DMS153 (cell line): ENCODE data around the gene GIMAP2.

Experiments
- DNase-seq: peaks from one replicate; lab custom pipeline; 2025; lab: John Stamatoyannopoulos, UW

GIMAP2 gene

DNA sequence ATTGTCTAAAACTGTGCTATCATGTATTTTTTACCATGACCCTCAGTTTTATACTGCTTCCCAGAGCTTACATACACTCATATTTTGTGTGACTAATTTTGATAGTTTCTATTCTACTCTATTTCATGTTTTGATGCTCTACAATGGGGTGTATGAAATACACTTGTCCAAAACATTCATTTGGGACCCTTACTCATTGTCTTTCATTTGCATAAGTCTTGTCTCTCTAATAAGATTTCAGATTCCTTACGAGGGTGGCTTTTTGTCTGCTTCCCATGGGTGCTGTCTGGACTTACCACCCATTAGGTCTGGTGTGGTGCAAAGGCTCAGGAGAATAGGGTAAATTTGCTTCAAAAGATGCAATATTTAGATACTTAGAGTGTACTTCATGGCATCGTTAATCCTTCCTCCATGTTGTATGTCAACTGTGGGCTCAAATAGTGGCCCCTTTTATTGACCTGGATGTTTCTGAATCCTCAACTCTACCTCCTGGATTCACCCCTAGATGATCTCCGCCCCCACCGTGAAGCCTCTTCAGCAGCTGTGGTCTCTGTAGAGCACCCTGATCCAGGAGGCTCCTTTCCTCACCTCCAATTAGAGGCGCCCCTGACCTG is 48.1 kb downstream of the GIMAP2 start:
- DNase-seq: no peak

- DNase-seq: no peak
Observed at GRCh38 chr7:150734254-150734653, 48.7 kb downstream of the GIMAP2 start.

GRCh38 chr7:150735596-150736358 is 50.3 kb downstream of the GIMAP2 start:
- DNase-seq: peak; percentile 28

- DNase-seq: no peak
Observed at GRCh38 chr7:150736864-150737263, 51.4 kb downstream of the GIMAP2 start.

GRCh38 chr7:150737265-150738055 is 52.0 kb downstream of the GIMAP2 start, which contains the start of gene GIMAP5:
Gene GIMAP5 (plus strand): TSS chr7:150737418. CDS start chr7:150740885, 3,467 bp downstream.
- DNase-seq: no peak

DNA sequence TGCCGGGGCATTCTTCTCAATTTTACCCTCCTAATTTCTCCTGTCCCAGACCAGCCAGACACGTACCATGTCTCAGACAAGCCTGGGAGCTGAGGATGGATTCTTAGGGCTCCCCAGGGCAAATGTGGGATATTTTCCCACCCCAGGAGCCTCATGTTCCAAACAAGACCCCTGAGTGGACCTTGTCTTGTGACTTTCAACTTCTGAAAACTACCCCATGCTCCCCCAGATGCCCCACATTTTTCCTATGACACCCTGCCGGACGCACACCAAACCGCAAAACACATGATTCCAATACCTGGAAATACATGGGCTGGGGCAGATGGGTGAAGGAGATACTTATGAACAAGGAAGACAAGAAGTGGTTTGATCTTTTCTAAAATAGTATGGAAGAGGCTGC is 52.6 kb downstream of the GIMAP2 start:
- no peak for DNase-seq

GRCh38 chr7:150738591-150739001 is 53.1 kb downstream of the GIMAP2 start:
- no peak for DNase-seq

DNA sequence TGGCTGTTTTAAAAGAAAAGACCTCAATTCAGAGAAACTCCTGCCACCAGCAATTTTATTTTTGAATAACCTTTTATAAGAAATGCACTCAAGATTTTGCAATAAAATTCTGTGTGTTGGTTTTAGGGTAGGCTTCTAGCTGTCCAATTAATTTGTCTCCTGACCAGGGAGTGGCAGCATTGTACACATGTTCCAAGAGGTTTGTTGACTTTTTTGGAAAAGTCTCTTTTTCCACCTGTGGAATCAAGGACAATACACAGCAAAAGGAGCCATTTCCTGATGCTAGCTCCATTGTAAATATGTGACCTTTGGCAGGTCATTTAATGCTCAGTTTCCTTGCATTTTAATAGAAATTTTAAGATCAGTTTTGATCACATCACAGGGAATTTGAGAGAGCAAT is 53.5 kb downstream of the GIMAP2 start:
- peak; percentile 11 for DNase-seq

- DNase-seq: no peak
Observed at GRCh38 chr7:150740053-150740452, 54.5 kb downstream of the GIMAP2 start.

DNA sequence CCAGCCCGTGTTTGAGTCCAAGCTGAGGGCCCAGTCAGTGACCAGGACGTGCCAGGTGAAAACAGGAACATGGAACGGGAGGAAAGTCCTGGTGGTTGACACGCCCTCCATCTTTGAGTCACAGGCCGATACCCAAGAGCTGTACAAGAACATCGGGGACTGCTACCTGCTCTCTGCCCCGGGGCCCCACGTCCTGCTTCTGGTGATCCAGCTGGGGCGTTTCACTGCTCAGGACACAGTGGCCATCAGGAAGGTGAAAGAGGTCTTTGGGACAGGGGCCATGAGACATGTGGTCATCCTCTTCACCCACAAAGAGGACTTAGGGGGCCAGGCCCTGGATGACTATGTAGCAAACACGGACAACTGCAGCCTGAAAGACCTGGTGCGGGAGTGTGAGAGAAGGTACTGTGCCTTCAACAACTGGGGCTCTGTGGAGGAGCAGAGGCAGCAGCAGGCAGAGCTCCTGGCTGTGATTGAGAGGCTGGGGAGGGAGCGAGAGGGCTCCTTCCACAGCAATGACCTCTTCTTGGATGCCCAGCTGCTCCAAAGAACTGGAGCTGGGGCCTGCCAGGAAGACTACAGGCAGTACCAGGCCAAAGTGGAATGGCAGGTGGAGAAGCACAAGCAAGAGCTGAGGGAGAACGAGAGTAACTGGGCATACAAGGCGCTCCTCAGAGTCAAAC is 56.9 kb downstream of the GIMAP2 start:
- DNase-seq: no peak
